H9 (cell line): Measurements from ENCODE around the gene PIP4P1. TPM values are rescaled to one million over a fixed set of nuclear protein-coding genes. Genes with fewer than 3 reads are reported as not detected.

ENCODE experiments used
- DNase-seq: peaks from one replicate; pipeline ENCODE4 v3.0.0-alpha.2; 2017
- H2AFZ ChIP-seq: one replicate; pipeline ENCODE4 v1.6.1; 2013; ENCODE audit warnings: mild to moderate bottlenecking, low read length, control low read depth, moderate library complexity
- H2AK5ac ChIP-seq: 2 replicates; pipeline ENCODE4 v1.6.1; 2013; ENCODE audit warnings: low read length, control low read depth, mixed read lengths; ENCODE audit not compliant: insufficient read length
- H2BK120ac ChIP-seq: one replicate; pipeline ENCODE4 v1.6.1; 2013; ENCODE audit warnings: low read depth, mild to moderate bottlenecking, low read length, control low read depth, inconsistent platforms; ENCODE audit not compliant: poor library complexity, severe bottlenecking
- H2BK12ac ChIP-seq: 2 replicates; pipeline ENCODE4 v1.6.1; 2013; ENCODE audit warnings: low read length, control low read depth, mixed read lengths, low read depth; ENCODE audit not compliant: insufficient read length
- H2BK15ac ChIP-seq: 2 replicates; pipeline ENCODE4 v1.6.1; 2013; ENCODE audit warnings: low read depth, low read length, control low read depth
- H2BK20ac ChIP-seq: one replicate; pipeline ENCODE4 v1.6.1; 2013; ENCODE audit warnings: low read depth, mild to moderate bottlenecking, low read length, control low read depth, inconsistent platforms; ENCODE audit not compliant: poor library complexity, severe bottlenecking
- H2BK5ac ChIP-seq: 2 replicates; pipeline ENCODE4 v1.6.1; 2013; ENCODE audit warnings: low read length, control low read depth, mixed read lengths; ENCODE audit not compliant: insufficient read length
- H3K14ac ChIP-seq: 2 replicates; pipeline ENCODE4 v1.6.1; 2013; ENCODE audit warnings: low read length, control low read depth; ENCODE audit not compliant: insufficient read depth
- H3K18ac ChIP-seq: 2 replicates; pipeline ENCODE4 v1.6.1; 2013; ENCODE audit warnings: low read depth, mild to moderate bottlenecking, mixed read lengths, low read length, control low read depth; ENCODE audit not compliant: insufficient read length
- H3K23ac ChIP-seq: 2 replicates; pipeline ENCODE4 v1.6.1; 2013; ENCODE audit warnings: low read length, control low read depth, mixed read lengths, low read depth; ENCODE audit not compliant: insufficient read length
- H3K23me2 ChIP-seq: 2 replicates; pipeline ENCODE4 v1.6.1; 2013; ENCODE audit warnings: low read depth, mild to moderate bottlenecking, mixed read lengths, low read length, control low read depth; ENCODE audit not compliant: insufficient read length, poor library complexity, severe bottlenecking
- H3K27ac ChIP-seq: 2 replicates; pipeline ENCODE4 v1.5.1; 2013; ENCODE audit warnings: low read length, control low read depth, mixed read lengths, low read depth; ENCODE audit not compliant: insufficient read length
- H3K27me3 ChIP-seq: 2 replicates; pipeline ENCODE4 v1.6.1; 2013; ENCODE audit warnings: low read length, control low read depth, inconsistent platforms; ENCODE audit not compliant: insufficient read depth
- H3K4ac ChIP-seq: 2 replicates; pipeline ENCODE4 v1.6.1; 2013; ENCODE audit warnings: low read depth, mild to moderate bottlenecking, control low read depth, inconsistent platforms, low read length, moderate library complexity
- H3K4me1 ChIP-seq: 2 replicates; pipeline ENCODE4 v1.6.1; 2013; ENCODE audit warnings: low read length, control low read depth, inconsistent platforms; ENCODE audit not compliant: insufficient read depth
- H3K4me2 ChIP-seq: 2 replicates; pipeline ENCODE4 v1.6.1; 2013; ENCODE audit warnings: low read length, control low read depth, mixed read lengths; ENCODE audit not compliant: insufficient read length, insufficient read depth
- H3K56ac ChIP-seq: 2 replicates; pipeline ENCODE4 v1.6.1; 2013; ENCODE audit warnings: low read depth, mild to moderate bottlenecking, mixed read lengths, low read length, control low read depth; ENCODE audit not compliant: insufficient read length
- H3K79me1 ChIP-seq: 2 replicates; pipeline ENCODE4 v1.6.1; 2013; ENCODE audit warnings: low read depth, mild to moderate bottlenecking, moderate library complexity, low read length, control low read depth, inconsistent platforms; ENCODE audit not compliant: insufficient read depth, poor library complexity, severe bottlenecking
- H3K79me2 ChIP-seq: 2 replicates; pipeline ENCODE4 v1.6.1; 2013; ENCODE audit warnings: low read length, control low read depth, inconsistent platforms; ENCODE audit not compliant: insufficient read depth
- H3K9ac ChIP-seq: 2 replicates; pipeline ENCODE4 v1.6.1; 2013; ENCODE audit warnings: low read length, control low read depth, mixed read lengths; ENCODE audit not compliant: insufficient read length; ENCODE audit errors: extremely low read depth
- H3K9me3 ChIP-seq: one replicate; pipeline ENCODE4 v1.6.1; 2013; ENCODE audit warnings: low read depth, low read length, inconsistent platforms; ENCODE audit not compliant: control insufficient read depth
- H3T11ph ChIP-seq: one replicate; pipeline ENCODE4 v1.6.1; 2013; ENCODE audit warnings: mild to moderate bottlenecking, low read length, control low read depth, inconsistent platforms
- H4K20me1 ChIP-seq: one replicate; pipeline ENCODE4 v1.6.1; 2013; ENCODE audit not compliant: control insufficient read depth, insufficient read length, insufficient read depth
- H4K5ac ChIP-seq: 2 replicates; pipeline ENCODE4 v1.6.1; 2013; ENCODE audit warnings: low read depth, mild to moderate bottlenecking, mixed read lengths, low read length, control low read depth; ENCODE audit not compliant: insufficient read length
- H4K8ac ChIP-seq: replicated peaks from 2 replicates; pipeline ENCODE4 v1.6.1; 2013; ENCODE audit warnings: low read length, control low read depth, mixed read lengths, low read depth; ENCODE audit not compliant: insufficient read length
- H4K91ac ChIP-seq: 2 replicates; pipeline ENCODE4 v1.6.1; 2013; ENCODE audit warnings: low read depth, mild to moderate bottlenecking, moderate library complexity, mixed read lengths, low read length, control low read depth; ENCODE audit not compliant: insufficient read length
- H3K27ac Mint-ChIP-seq, 3 experiments: 2 replicates in 2 of 3; 3 replicates in 1 of 3; pipeline ENCODE4 v1.8.0; 2020 to 2021; ENCODE audit warnings: mixed read lengths in 3 of 3, mild to moderate bottlenecking in 1 of 3, moderate library complexity in 1 of 3
- H3K27me3 Mint-ChIP-seq: 2 replicates; pipeline ENCODE4 v1.8.0; 2021; ENCODE audit warnings: low read depth, mild to moderate bottlenecking, moderate library complexity, mixed read lengths
- H3K36me3 Mint-ChIP-seq, 3 experiments: 2 replicates in 2 of 3; 3 replicates in 1 of 3; pipeline ENCODE4 v1.8.0; 2020 to 2021; ENCODE audit warnings: low read depth in 3 of 3, mixed read lengths in 3 of 3; ENCODE audit not compliant: insufficient read depth in 1 of 3
- H3K4me1 Mint-ChIP-seq, 2 experiments: 2 replicates each; pipeline ENCODE4 v1.8.0; 2020; ENCODE audit warnings: mixed read lengths in 2 of 2
- H3K4me3 Mint-ChIP-seq, 2 experiments: 2 replicates in 1 of 2; 3 replicates in 1 of 2; pipeline ENCODE4 v1.8.0; 2020 to 2021; ENCODE audit warnings: mild to moderate bottlenecking in 2 of 2, mixed read lengths in 2 of 2, moderate library complexity in 1 of 2
- H3K9me3 Mint-ChIP-seq, 2 experiments: 2 replicates in 1 of 2; 3 replicates in 1 of 2; pipeline ENCODE4 v1.8.0; 2020; ENCODE audit warnings: mild to moderate bottlenecking in 2 of 2, mixed read lengths in 2 of 2, moderate library complexity in 1 of 2
- CTCF ChIP-seq: fragments of 200-600 bp; sonication (generic); conservative IDR thresholded peaks from 3 replicates; pipeline ENCODE4 v1.8.0; 2021; ENCODE audit warnings: antibody characterized with exemption, mild to moderate bottlenecking
- WGBS: extraction: QIAGEN DNeasy Blood & Tissue Kit; methylation state at CpG from one replicate; pipeline ENCODE4 v1.1.7; 2013; ENCODE audit warnings: missing lambda C conversion rate, low lambda C conversion rate, mixed read lengths; ENCODE audit not compliant: insufficient read length; ENCODE audit errors: extremely low coverage; 5-methylcytosine and 5-hydroxymethylcytosine counted together
- total RNA-seq: library from RNA; stranded (reverse); gene quantifications from 2 replicates; pipeline ENCODE4 v1.2.1, GENCODE V29; 2021

The PIP4P1 gene
- total RNA-seq, 1 experiment from 2014 or later = 41.6 TPM

- H3K9me3 Mint-ChIP-seq = no peaks in the 10 kb centered on the region
- no peak overlapping the region for H2BK5ac ChIP-seq
- no peak overlapping the region for H3K56ac ChIP-seq
- H2AFZ ChIP-seq = no peak overlapping the region
- no peak overlapping the region for H4K91ac ChIP-seq
- H3K4ac ChIP-seq = no peak overlapping the region
- no peak for TF ChIP-seq CTCF
- no peak overlapping the region for H2BK20ac ChIP-seq
- no CpG with 5 or more reads among the region's 5 CpGs for WGBS
- no peak overlapping the region for H2BK12ac ChIP-seq
- no peak overlapping the region for H3K4me2 ChIP-seq
- no peak overlapping the region for H3K27ac Mint-ChIP-seq
- H3K4me1 Mint-ChIP-seq = peaks cover 8 to 9% of the 10 kb centered on the region in 2 experiments
- H4K5ac ChIP-seq = no peak overlapping the region
- H3K23me2 ChIP-seq = no peaks in the 10 kb centered on the region
- no peak overlapping the region for H3K23ac ChIP-seq
- DNase-seq = no peak
- H3K27ac ChIP-seq = no peak overlapping the region
- H3K27me3 ChIP-seq = no peaks in the 10 kb centered on the region
- H3K18ac ChIP-seq = no peak overlapping the region
- H3K9me3 ChIP-seq = no peaks in the 10 kb centered on the region
- no peaks in the 10 kb centered on the region for H3K27me3 Mint-ChIP-seq
- H3K36me3 Mint-ChIP-seq = peaks cover 45 to 65% (median 64%) of the 10 kb centered on the region in 3 experiments; a peak in 6 of 7 replicates
- no peak overlapping the region for H2AK5ac ChIP-seq
- no peak overlapping the region for H3K4me3 Mint-ChIP-seq
- H3T11ph ChIP-seq = no peak overlapping the region
- H3K79me2 ChIP-seq = peaks cover under 1% of the 10 kb centered on the region; the same call in 1 of the 2 replicates
- H3K9ac ChIP-seq = no peak overlapping the region
- no peak overlapping the region for H2BK15ac ChIP-seq
- H3K14ac ChIP-seq = no peak overlapping the region
- no peaks in the 10 kb centered on the region for H4K20me1 ChIP-seq
- H2BK120ac ChIP-seq = no peak overlapping the region
- H4K8ac ChIP-seq = no peak overlapping the region
- peaks cover 2% of the 10 kb centered on the region; the same call in 1 of the 2 replicates for H3K4me1 ChIP-seq
- peaks cover 6% of the 10 kb centered on the region for H3K79me1 ChIP-seq
Measured at GRCh38 chr14:20476776-20477175, 15.5 kb upstream of the PIP4P1 start.
